SKM-1 treated with dmso at 0.1 percent for 144 hours (cell line): ENCODE results near the gene NR6A1.
A peak's percentile ranks its signal among the peaks of the same experiment; 100 is the strongest.
"Not testable (repeated sequence)": the region's sequence is repeated elsewhere in the genome, so short reads cannot be mapped to it uniquely, and the experiment has no call there.

Experiments
- DNase-seq: peaks from one replicate; lab custom pipeline; 2025; ENCODE audit not compliant: unreplicated experiment; lab: John Stamatoyannopoulos, UW

NR6A1 gene

DNA sequence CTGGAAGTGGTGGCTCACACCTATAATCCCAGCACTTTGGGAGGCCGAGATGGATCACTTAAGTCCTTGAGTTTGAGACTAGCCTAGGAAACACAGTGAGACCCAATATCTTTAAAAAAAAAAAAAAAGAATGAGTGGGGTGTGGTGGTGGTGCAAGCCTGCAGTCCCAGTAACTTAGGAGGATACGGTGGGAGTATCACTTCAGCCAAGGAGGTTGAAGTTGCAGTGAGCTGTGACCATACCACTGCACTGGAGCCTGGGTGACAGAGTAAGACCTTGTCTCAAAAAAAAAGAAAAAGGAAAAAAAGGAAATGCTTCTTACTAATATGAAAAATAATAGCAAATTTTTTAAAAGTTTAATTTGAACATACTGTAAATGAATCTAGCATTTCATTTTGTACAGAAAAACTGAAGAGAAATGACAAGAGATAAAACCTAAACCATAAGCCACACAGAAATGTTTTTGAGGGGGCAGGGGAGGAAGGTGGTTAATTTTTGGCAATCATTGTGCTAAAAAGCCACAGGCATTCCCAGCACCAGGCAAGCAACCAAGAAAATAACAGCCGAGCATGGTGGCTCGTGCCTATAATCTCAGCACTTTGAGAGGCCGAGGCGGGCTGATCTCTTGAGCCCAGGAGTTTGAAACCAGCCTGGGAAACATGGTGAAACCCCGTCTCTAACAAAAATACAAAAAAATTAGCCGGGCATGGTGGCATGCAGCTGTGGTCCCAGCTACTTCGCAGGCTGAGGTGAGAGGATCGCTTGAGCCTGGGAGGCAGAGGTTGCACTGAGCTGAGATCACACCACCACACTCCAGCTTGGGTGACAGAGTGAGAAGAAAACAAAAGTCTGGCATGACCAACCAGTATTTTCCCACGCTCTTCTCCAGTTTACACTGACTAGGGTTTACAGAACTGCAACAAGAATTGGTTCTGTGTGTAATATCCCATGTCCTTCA lies 149.5 kb downstream of the NR6A1 start:
- no peak for DNase-seq

DNA sequence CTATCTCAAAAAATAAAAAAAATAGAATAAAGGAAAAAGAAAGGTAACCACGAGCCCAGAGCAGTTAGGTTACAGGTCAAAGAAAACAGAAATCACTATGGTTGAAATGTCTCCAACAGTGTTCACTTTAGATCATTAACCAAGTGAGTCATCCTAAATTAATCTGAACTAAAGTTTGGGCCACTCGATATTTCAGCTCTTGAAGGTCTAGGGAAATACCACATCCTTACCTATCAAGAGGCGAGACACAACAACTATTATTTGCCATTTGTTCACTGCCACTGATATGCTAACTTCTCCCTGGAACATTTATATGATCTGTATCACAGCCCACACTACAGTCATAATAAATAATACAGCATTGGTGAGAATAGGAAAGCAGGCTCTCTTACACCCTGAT lies 152.6 kb downstream of the NR6A1 start:
- no peak for DNase-seq

DNA sequence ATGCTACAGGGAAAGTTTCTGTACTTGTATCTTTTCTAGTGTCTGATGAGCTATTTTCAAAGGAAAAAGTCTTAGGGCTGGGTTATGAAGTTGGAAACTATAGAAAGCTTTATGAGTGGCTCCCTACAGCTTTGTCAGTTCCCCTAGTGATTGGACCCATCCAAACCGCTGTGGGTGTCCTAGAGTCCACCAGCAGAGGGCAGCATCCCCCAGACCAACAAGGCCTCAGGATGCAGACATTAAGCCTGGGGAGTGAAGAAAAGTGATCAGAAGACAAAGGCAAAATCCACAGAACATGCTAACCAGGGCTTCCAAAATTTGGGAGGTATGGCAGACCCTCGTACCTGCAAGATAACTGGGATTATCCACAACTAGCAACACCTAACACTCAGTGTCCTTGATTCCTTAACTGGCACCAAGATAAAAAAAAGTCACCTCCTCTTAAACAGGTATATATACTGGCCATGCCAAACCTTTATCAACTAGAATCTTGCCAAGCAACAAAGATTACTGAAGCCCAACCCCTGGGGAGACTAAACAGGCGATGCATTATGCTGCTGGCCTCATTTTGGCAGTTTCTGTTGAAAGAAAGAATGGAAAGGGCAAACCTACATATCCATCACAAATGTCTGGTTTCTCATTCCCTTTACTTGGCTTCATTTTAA lies 153.5 kb downstream of the NR6A1 start:
- peak; percentile 57 for DNase-seq

DNA sequence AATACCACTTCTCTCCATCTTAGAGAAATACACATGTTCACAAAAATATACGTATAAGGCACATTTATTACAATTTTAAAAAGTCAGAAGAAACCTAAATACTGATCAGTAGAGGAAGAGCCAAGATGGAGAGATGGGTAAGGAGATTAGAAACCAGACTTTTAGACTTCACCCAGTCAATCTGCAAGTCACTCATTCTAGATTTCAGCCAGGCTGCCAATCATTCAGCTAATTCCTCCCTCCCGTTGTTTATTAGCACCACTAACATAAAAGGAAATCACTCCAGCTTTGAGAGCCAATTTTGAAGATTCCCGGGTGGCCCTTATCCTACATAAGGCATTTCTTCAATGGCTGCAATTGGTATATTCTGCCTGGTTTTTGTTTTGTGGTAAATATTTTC lies 154.2 kb downstream of the NR6A1 start:
- DNase-seq, result no peak

DNA sequence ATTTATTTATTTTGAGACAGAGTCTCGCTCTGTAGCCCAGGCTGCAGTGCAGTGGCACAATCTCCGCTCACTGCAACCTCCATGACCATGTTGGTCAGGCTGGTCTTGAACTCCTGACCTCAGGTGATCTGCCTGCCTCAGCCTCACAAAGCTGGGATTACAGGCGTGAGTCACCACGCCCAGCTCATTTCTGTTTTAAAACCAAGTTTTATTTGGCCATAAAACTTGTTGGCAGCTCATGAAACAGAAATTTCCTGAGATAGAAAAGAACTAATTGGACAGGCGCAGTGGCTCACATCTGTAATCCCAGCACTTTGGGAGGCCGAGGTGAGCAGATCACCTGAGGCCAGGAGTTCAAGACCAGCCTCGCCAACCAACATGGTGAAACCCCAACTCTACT lies 155.3 kb downstream of the NR6A1 start:
- not testable (repeated sequence) for DNase-seq

DNA sequence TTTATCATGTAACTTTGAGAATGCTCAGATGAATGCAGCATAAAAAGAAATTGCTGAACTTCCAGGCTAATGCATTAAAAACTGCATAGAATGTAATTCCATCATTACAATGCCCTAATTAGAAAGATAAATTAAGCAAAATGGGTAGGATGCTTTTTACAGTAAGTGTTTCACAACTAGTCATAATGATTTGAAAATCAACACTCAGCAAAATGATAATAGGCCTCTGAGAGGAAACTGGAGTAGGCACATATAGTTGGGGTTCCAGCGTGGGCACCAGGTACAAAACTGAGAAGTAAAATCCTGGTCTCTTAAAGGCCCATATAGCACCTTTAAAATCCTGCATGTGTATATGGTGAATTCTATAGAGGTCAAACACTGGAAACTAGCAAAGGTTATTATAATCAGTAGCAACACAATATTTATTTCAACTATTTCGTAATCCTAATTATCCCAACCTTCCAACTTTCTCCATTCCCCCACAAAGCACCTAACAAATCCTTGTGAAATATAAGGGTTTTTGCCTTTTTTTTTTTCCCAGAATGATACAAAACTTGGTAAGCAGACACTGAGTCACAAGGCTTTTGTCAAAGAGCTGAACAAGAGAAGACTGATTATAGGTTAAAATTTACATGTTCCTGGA lies 155.9 kb downstream of the NR6A1 start:
- no peak for DNase-seq

DNA sequence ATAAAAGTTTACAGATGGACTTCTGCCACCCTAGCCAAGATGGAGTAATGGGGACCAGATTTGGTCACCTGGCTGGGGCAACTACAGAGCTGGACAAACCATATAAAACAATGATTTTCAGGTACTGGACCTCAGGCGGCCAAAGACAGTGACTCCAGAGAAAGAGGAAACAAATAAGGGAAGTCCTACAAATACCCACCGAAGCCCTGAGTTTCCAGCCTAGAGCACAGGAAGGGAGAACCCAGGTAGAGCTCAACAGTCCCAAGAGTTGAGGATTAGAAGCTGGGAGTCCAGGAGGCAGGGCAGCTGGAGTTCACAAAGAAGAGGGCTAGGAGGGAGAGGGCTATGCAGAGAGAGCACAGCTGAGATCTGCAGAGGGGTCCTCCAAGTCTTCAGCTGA lies 157.3 kb downstream of the NR6A1 start:
- peak; percentile 44 for DNase-seq

DNA sequence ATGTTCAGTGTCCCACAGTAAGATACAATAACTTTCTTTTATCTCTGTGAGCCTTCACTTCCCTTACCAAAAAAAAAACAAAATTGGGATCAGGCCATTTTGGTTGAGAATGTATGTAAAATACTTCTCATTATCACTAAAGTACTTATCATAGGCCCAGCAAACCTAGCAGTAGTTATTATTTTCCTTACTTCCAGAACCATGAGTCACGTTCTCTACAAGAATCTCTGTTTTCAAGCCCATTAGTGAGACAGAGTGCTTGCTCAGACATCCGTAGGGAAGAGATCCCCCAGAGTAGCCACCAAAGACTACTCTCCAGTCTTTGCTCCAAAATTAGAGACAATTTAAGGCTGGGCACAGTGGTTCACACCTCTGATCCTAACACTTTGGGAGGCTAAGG lies 160.0 kb downstream of the NR6A1 start:
- no peak for DNase-seq

DNA sequence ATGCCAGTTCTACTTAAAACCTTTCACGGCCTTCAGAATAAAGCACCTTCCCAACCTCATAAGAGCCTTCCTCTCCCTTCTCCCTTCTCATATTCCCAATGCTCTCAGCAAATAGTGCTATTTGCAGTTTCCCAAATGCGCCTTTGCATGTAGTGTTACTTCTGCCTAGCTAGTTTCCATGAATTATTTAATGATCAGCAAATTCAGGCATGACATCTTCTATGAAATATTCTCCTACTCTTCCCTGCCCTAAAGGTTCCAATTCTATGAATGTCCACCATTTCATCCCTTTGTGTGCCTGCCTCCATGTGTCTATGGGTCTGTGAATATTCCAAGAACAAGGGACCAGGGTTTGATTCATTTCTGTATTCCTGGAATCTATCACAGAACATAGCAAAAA lies 165.1 kb downstream of the NR6A1 start:
- DNase-seq, result no peak

DNA sequence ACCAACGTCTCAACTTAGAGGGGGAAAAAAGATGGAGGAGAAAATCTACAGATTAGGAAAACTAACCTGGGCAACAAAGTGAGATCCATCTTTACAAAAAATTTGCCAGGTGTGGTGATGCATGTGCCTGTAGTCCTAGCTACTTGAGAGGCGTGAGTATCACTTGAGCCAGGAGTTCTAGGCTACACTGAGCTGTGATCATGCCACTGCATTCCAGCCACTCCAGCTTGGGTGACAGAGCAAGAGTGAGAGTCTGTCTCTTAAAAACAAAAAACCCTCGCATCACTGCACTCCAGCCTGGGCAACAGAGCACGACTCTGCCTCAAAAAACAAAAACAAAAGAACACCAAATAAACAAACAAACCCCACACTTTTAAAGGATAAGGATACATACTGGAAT lies 165.9 kb downstream of the NR6A1 start:
- no peak for DNase-seq

DNA sequence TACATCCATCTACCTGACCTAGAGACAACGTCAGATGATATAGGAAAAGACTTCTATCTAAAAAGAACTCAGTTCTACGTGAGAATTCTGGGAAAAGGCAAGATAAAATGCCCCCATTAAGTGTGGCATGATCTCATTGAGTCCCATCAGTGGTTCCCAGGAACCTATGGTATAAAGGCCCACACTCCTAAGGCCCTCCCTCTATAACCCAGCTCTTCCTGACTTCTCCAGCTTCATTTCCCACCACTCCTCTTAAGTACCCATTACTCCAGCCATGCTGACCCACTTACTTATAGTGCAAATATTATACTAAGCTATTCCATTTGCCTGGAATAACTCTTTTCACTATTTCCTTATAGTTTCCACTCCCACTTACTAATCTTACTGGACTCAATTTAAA lies 168.5 kb downstream of the NR6A1 start:
- no peak for DNase-seq

DNA sequence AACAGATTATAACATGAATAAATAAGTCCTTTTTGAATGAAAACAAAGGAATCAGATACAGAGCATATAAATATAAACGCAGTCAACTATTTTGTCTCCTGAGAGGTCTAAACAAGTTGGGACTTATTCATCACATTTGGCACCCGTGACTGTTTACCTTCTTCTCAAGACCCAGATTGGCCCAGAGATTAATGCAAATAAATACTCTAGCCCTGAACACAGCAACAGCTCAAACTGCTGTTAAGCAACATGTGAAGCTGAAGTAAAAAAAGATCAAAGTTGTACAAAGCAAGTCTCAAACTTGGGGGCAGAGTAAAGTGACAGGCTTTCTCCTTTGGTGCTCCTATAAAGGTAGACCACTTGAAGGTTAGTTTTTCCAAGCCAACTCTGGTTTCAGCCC lies 168.9 kb downstream of the NR6A1 start:
- no peak for DNase-seq

DNA sequence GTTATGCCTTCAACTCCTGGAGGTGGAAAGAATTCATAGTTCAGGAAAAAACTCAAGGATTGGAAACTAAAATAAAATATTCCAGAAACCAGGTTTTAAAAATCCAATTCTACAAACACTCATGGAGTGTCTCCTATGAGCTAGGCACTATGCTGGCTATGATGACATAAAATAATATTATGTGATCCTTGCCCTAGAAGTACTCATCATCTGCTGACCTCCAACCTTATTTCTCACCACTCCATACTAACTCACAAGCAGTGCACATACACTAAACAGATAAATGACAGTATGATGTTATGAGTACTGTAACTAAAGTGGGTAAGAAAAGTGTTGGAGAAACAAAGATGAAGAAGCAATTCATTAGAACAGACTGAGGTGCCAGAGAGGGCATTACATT lies 170.7 kb downstream of the NR6A1 start:
- no peak for DNase-seq

DNA sequence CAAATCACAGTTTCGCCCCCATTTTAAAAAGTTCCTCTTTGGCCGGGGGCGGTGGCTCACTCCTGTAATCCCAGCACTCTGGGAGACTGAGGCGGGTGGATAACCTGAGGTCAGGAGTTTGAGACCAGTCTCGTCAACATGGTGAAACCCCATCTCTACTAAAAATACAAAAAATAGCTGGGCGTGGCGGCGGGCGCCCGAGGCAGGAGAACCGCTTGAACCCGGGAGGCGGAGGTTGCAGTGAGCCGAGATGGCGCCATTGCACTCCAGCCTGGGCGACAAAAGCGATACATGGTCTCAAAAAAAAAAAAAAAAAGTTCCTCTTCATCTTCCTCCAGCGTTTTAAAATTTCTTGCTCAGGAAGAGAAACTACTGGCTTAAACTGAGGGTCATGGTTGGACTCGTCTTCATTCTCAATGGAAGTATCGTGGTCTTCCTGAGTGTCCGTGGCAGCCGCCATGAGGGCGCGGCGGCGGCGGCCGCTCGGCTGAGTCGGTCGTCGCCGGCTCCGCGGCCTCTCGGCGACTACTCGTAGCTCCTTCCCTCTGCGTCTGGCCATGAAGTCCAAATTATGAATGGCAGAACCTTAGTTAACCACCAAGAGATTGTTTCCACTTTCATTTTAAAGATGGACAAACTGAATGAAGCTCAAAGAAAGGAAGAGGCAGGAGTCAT lies 171.9 kb downstream of the NR6A1 start:
- DNase-seq, result no peak

DNA sequence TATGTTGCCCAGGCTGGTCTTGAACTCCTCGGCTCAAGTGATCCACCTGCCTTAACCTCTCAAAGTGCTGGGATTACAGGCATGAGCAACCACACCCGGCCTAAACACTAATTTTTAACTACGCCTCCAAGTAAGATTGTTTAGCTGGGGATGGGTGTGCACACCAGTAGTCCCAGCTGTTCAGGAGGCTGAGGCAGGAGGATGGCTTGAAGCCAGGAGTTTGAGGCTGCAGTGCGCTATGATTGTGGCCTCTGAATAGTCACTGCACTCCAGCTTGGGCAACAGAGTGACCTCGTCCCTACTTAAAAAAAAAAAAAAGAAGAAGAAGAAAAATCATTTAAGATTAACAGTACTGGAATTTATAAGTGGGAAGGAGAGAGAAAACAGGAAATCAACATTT lies 173.1 kb downstream of the NR6A1 start:
- DNase-seq, result no peak

DNA sequence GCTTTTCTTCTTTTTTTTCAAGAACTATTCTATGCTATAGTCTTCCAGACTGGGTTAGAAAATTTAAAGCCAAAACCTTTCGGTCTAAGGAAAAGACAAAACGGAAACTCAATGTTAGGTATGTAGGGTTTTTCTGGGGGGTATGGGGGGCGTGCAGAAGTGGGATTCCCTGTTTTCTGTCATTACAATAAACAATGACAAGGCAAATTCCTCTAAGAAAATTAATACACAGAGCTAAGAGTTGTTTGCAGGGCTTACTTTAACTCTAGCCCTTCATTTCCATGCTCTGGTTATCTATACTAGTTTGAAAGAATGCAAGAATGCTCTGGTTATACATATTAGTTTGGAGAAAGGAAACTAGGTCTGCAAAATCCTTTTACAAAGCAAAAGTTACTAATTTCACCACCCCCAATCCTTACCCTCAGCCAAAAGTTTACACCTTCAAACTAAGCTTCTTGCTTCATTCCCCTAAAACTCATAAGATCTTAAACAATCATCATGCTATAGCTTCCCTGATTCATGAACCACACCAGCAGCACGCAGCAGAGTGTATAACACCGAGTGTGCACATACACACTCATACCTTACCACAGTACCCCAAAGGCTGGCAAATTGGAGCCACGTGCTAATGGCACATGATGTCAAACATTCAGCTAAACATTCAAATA lies 174.8 kb downstream of the NR6A1 start:
- DNase-seq, result no peak

DNA sequence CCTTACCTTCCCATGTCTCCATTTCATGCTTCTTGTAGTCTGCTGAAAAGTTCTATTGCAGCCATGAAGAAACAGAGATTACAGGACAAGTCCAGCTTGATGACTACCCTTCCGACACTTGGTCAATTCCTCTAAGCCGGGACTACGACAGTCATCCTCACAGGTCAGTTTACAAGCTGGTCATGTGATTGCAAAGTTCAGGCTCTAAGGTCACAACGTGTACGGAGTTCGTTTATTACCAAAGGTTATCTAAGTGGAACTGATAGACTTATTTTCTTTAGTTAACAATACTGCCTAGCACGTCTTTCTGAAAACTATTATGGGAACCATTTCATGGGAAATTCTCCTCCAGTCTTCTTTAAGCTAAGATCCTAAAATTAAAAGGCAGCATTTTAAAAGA lies 175.4 kb downstream of the NR6A1 start:
- no peak for DNase-seq

DNA sequence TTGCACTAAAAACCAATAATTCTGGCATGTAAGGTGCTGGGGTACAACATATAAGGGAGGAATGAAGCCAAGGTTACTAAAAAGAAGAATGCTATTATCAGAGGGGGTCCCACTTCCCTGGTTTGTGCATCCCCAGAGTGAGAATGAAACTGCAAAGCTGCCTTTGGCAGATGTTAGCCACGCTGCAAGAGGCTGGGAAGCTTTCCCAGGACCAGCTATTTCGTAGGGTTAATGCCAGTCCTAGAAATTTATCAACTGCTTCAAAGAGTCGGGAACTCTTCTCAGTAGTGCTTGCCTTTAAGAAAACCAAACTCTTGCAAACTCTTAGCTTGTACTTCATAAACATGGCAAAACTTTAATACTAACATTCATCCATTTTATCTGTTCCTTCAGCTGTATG lies 176.4 kb downstream of the NR6A1 start:
- no peak for DNase-seq

DNA sequence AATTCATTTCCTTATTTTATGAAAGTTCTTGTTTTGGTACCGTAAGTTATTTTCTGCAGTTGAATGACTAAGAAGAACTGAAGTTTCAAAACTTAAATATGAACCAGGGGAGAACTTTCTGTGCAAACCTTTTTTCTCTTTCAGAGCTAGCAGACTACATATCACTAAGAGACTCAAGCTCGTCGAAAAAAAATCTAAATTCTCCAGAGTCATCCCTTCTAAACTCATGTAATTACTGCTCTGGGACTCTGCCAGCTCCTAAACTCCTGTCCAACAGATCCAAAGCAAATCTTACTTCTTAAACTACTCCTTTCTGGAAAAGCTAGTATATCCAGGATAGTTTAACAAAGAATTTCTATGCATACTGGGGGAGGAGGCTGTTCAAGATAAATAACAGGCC lies 176.9 kb downstream of the NR6A1 start:
- no peak for DNase-seq

DNA sequence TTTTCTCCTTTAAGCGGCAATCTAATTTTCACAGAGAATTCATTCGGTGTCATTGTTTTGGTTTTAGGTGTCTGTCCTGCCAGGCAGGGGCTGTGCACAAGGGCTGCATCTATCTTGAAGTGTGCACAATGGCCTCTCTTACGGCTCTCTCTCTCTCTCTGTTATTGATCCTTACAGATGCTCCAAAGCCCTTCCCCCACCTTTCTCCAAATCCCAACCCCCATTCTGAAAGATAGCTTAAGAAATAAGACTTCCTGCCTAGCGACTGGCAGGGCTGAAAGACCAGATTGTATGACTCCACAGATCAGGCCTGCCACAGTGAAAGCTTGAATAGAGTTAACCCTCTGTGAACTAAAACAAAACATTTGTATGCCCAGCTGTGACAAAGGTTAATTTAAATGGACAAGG lies 177.5 kb downstream of the NR6A1 start:
- DNase-seq, result no peak

DNA sequence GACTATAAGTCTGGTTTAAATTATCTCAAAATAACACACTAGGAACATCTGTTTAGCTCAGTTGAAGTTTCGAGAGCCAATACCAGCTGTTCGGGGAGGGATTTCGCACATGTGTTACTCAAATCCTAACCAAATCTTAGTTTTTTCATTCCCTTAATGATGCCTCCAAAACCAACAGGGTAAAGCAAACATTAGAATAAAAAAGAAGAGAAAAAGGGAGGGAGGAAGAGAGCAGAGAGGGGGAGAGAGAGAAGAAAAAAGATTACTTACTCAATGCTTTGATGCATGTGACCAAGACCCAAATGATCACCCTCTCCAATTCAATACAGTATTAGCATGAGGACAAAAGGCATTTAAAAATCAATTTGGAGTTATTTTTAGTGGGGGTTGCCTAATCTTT lies 177.9 kb downstream of the NR6A1 start:
- no peak for DNase-seq
